Fibroblast of skin of left biceps (primary cell): ENCODE measurements around the gene ADGRA3.

Source experiments
- DNase-seq, 2 experiments: peaks; one replicate each; pipeline ENCODE4 v3.0.0-alpha.2; 2013; ENCODE audit warnings: low read depth in 2 of 2

Gene ADGRA3

GRCh38 chr4:22372986-22373385 lies 142.9 kb downstream of the ADGRA3 start:
- DNase-seq: no peak

- no peak for DNase-seq
These were observed 145.8 kb downstream of the ADGRA3 start for GRCh38 chr4:22369901-22370562.

GRCh38 chr4:22363787-22364186 lies 152.1 kb downstream of the ADGRA3 start:
- no peak for DNase-seq

DNA sequence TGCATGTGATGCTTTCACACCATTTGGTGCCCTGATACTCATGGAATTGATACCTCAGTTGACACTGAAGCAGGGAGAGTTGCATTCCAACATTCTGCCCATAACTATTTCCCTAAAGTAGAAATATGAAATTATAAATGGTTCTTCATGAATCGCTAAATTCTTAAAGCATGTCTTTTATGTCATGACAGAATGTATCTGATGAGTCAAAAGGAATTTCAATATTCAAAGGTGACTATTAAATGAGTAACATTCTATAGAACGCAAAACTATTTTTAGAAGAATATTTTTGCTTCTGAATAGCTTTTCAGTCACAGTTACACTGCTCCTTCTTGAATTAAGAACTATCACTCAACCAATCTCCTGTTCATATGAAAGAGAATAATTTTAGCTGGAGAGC lies 152.8 kb downstream of the ADGRA3 start:
- DNase-seq: peak in 1 of 2 experiments; percentile 18

DNA sequence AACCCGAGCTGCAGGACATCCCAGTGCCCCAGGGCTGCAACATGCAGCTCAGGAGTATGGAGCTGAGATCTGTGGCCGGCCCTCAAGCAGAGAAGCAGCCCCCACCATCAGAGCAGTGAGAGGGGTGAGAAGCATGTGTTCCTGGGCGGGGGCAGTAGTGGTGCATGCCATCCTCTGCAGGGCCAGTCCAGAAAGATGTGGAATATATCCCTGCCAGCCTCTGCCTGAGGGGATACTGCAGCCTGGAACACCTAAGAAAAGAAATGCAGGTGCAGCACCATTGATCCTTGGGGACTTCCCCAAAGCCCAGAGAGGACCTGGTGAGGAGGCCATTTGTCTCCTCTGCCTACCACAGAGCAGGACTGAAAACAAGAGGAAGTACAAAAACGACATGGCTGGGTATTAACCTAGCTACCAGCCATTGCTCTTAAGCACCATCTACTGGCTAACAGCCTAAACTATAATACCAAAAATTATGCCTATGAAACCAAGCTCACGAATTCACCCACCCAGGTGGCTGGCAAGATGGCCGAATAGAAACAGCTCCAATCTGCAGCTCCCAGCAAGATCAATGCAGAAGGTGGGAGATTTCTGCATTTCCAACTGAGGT lies 158.8 kb downstream of the ADGRA3 start:
- no peak for DNase-seq

DNA sequence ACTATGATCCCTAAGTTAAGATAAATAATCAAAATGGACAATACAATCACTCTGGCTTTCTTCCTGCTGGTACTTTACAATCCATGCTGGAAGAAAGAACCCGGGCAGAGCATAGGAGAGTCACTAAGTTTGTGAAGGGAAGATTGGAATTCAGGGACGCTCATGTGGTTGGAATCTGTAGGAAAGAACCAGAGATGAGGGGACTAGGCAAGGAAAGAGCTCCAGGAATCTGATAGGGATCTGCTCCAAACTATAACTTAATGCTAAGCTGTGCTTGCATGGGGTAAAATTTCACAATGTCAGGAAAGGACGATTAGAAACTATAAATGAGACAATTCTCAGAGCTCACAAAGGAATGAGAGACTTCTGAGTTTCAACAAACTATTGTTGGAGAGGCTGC lies 167.5 kb downstream of the ADGRA3 start:
- peak; percentile 50 to 52 for DNase-seq

GRCh38 chr4:22345678-22346077 lies 170.2 kb downstream of the ADGRA3 start:
- no peak for DNase-seq

GRCh38 chr4:22345055-22345454 lies 170.8 kb downstream of the ADGRA3 start:
- no peak for DNase-seq

- no peak for DNase-seq
These were observed 172.3 kb downstream of the ADGRA3 start for GRCh38 chr4:22343606-22344005.

- no peak for DNase-seq
These were observed 176.4 kb downstream of the ADGRA3 start for GRCh38 chr4:22339491-22339890.

DNA sequence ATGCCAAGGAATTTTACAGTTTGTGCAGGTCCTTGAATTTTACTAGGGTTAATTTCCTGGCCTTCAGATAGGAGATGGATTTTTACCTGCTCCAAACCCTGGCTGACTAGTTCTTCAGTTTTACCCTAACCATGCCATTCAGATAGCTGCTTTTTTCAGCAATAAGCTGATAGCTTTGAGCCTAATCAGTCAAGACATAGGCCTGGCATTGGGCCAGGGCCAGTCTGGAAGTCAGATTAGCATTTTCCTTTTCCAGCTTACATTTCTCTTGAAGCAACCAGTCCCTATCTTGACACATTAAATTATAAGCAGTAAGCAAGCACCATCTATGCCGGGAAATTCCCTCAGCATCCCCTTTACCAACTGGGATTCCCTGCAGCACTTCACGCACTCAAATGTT lies 177.1 kb downstream of the ADGRA3 start:
- no peak for DNase-seq
